ENCODE data around the gene CAPN15. TPM values are rescaled to one million over a fixed set of nuclear protein-coding genes. Genes with fewer than 3 reads are reported as not detected.

The CAPN15 gene
- total RNA-seq, 1 experiment from 2014 or later, result 76.4 TPM

DNA sequence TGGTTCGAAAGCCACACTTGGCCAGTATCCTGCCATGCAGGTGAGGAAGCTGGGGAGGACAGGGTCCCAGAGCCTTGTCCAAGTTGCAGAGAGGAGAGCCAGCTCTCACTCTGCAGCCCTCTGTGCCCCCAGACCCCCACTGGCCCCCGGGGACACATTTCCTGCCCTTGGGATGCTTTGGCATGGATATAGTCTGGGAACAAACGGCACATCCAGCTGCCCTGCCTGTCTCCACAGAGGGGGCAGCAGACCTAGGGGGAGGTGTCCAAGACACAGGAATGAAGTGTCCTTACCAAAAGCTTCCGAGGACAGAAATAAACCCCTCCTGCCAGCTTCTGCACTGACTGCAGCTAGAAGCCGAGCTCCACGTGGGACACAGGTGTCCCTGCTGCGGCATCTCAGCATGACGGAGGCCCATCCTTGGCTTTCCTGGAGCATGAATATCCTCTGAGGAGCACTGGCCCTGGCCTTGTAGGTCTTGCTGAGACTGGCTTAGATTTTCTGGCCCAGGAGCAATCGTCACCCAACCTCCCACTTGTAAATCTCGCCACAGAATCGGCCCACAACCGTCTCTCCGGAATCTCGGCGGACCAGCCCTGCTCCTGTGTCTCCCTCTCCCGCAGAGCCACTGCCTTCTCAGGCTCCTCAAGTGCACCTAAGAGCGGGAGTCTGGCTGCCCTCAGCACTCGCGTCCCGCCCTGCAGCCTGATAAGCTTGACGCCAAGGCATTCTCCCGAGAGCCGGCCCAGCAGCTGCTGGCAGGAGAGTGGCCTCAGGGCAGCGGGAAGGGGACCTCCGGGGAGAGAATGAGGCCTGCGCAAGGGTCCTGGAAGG is 1.1 kb upstream of the CAPN15 start:
- Mint-ChIP-seq H3K4me1 (peaks cover 18 to 23% of the 10 kb centered on the region in 2 experiments), H3K27ac (peak overlapping the region; percentile 41 to 92 (median 90); a peak in 6 of 7 replicates), H3K36me3 (ENCODE audit: insufficient read depth in 1 of 3, low read depth in 3 of 3) (peaks cover 0 to 12% (median 12%) of the 10 kb centered on the region in 3 experiments; a peak in 3 of 7 replicates), H3K27me3 (ENCODE audit: low read depth) (no peaks in the 10 kb centered on the region; the same call in 1 of the 2 replicates), H3K9me3 (no peaks in the 10 kb centered on the region), H3K4me3 (peak overlapping the region; percentile 79 to 87)
- Histone ChIP-seq H3K9me3 (ENCODE audit: control insufficient read depth, low read depth, low read length) (no peaks in the 10 kb centered on the region), H2BK5ac (ENCODE audit: insufficient read length, low read length) (no peak overlapping the region), H2AFZ (ENCODE audit: low read length) (no peak overlapping the region), H2BK120ac (ENCODE audit: low read depth, low read length, poor library complexity, severe bottlenecking) (no peak overlapping the region), H3K79me1 (ENCODE audit: insufficient read depth, low read depth, low read length, poor library complexity, severe bottlenecking) (no peaks in the 10 kb centered on the region), H2BK15ac (ENCODE audit: low read depth, low read length) (no peak overlapping the region), H3K79me2 (ENCODE audit: insufficient read depth, low read length) (peaks cover 22% of the 10 kb centered on the region; the same call in 1 of the 2 replicates), H4K8ac (replicated peaks; ENCODE audit: insufficient read length, low read depth, low read length) (no peak overlapping the region), H3K23ac (ENCODE audit: insufficient read length, low read depth, low read length) (no peak overlapping the region), H3K18ac (ENCODE audit: insufficient read length, low read depth, low read length) (no peak overlapping the region), H3K56ac (ENCODE audit: insufficient read length, low read depth, low read length) (no peak overlapping the region), H3K4ac (ENCODE audit: low read depth, low read length) (no peak overlapping the region), H4K5ac (ENCODE audit: insufficient read length, low read depth, low read length) (no peak overlapping the region), H3K4me1 (ENCODE audit: insufficient read depth, low read length) (no peaks in the 10 kb centered on the region; the same call in 1 of the 2 replicates), H3K9ac (ENCODE audit: extremely low read depth, insufficient read length, low read length) (peak overlapping the region; percentile 15), H2AK5ac (ENCODE audit: insufficient read length, low read length) (no peak overlapping the region), H4K20me1 (ENCODE audit: control insufficient read depth, insufficient read depth, insufficient read length) (peaks cover 6% of the 10 kb centered on the region), H4K91ac (ENCODE audit: insufficient read length, low read depth, low read length) (no peak overlapping the region), H3K14ac (ENCODE audit: insufficient read depth, low read length) (peak overlapping the region; percentile 65; the same call in 1 of the 2 replicates), H2BK20ac (ENCODE audit: low read depth, low read length, poor library complexity, severe bottlenecking) (no peak overlapping the region), H3K4me2 (ENCODE audit: insufficient read depth, insufficient read length, low read length) (peak overlapping the region; percentile 80), H3T11ph (ENCODE audit: low read length) (no peak overlapping the region), H3K27ac (ENCODE audit: insufficient read length, low read depth, low read length) (no peak overlapping the region), H3K23me2 (ENCODE audit: insufficient read length, low read depth, low read length, poor library complexity, severe bottlenecking) (peaks cover 13% of the 10 kb centered on the region), H3K27me3 (ENCODE audit: insufficient read depth, low read length) (no peaks in the 10 kb centered on the region), H2BK12ac (ENCODE audit: insufficient read length, low read depth, low read length) (no peak overlapping the region)
- WGBS (ENCODE audit: extremely low coverage, insufficient read length, low lambda C conversion rate), result no CpG with 5 or more reads among the region's 26 CpGs
- DNase-seq, result no peak
- TF ChIP-seq, protein P1, sequence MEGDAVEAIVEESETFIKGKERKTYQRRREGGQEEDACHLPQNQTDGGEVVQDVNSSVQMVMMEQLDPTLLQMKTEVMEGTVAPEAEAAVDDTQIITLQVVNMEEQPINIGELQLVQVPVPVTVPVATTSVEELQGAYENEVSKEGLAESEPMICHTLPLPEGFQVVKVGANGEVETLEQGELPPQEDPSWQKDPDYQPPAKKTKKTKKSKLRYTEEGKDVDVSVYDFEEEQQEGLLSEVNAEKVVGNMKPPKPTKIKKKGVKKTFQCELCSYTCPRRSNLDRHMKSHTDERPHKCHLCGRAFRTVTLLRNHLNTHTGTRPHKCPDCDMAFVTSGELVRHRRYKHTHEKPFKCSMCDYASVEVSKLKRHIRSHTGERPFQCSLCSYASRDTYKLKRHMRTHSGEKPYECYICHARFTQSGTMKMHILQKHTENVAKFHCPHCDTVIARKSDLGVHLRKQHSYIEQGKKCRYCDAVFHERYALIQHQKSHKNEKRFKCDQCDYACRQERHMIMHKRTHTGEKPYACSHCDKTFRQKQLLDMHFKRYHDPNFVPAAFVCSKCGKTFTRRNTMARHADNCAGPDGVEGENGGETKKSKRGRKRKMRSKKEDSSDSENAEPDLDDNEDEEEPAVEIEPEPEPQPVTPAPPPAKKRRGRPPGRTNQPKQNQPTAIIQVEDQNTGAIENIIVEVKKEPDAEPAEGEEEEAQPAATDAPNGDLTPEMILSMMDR (conservative IDR thresholded peaks at IDR 0.05), result no peak

Measured in H9 (cell line).